ENCODE measurements around the gene MOB2.

MOB2 gene

DNA sequence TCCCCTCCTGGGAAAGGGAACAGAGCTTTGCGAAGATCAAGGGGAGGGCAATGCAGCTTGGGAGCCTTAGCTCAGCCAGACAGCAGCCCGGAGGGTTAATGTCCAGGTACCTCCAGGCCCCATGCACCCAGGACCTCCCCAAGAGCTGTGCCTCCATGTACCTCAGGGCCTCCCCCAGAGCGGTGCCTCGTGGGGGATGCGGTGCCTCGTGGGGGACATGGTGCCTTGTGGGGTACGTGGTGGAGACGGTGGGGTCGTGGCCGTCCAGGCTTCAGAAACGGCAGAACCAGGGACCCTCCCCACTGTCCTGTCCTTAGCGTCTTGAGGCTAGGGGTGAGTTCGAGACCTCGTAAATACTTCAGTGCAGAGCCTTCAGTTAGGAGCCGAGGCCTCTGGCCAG, 63.6 kb downstream of the MOB2 start:
- in situ Hi-C loops (cut with MboI; ENCODE audit: low sequenced_read_pairs) = no loop called here

DNA sequence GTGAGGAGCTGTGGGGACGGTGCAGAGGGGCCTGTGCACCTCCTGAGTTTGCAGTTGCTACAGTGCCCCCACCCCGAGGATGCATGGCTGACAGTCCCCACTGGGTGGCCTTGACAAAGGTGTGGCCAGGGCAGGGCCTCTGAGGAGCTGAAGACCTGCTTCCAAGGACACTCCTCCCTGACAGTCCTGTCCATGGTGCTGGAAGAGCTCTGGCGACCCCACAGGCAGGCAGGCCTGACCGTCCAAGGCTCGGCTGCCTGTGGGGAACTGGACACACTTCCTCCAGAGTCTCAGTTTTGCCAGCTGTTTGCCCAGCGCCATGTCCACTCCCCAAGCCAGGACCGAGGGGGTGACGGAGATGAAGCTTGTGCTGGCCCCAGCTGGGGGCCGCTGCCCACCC, 64.1 kb downstream of the MOB2 start:
- in situ Hi-C loops (cut with MboI; ENCODE audit: low sequenced_read_pairs) = no loop called here

GRCh38 chr11:1421291-1421690, 65.3 kb downstream of the MOB2 start:
- in situ Hi-C loops (cut with MboI; ENCODE audit: low sequenced_read_pairs) = no loop called here

- in situ Hi-C loops (cut with MboI; ENCODE audit: low sequenced_read_pairs) = no loop called here
Observed at GRCh38 chr11:1419811-1420210, 66.8 kb downstream of the MOB2 start.
